Ascending aorta (tissue), 2 donors: Measurements from ENCODE around the gene STMN1. TPM values are rescaled to one million over a fixed set of nuclear protein-coding genes. Genes with fewer than 3 reads are reported as not detected.

Experiments used
- DNase-seq, 2 donors: peaks; one replicate each; pipeline ENCODE4 v3.0.0-alpha.2; 2019; ENCODE audit warnings: low spot score in 2 of 2
- H3K27ac ChIP-seq, 2 donors: fragments of 200-600 bp; sonication (generic); one replicate each; pipeline ENCODE4 v1.5.1; 2016 to 2017; ENCODE audit warnings: mild to moderate bottlenecking in 1 of 2
- H3K27me3 ChIP-seq: fragments of 200-600 bp; sonication (generic); one replicate; pipeline ENCODE4 v1.5.1; 2017
- H3K36me3 ChIP-seq, 2 donors: fragments of 200-600 bp; sonication (generic); one replicate each; pipeline ENCODE4 v1.5.1; 2016
- H3K4me1 ChIP-seq, 2 donors: fragments of 200-600 bp; sonication (generic); one replicate each; pipeline ENCODE4 v1.5.1; 2016 to 2017; ENCODE audit warnings: mild to moderate bottlenecking in 1 of 2
- H3K4me3 ChIP-seq, 2 donors: fragments of 200-600 bp; sonication (generic); one replicate each; pipeline ENCODE4 v1.5.1; 2016 to 2017; ENCODE audit warnings: mild to moderate bottlenecking in 1 of 2
- H3K9me3 ChIP-seq, 2 donors: fragments of 200-600 bp; sonication (generic); one replicate each; pipeline ENCODE4 v1.5.1; 2016
- CTCF ChIP-seq, 3 experiments: fragments of 200-600 bp in 2 of 3; fragments of 450-650 bp in 1 of 3; sonication (generic) in 2 of 3; IDR thresholded peaks; one replicate each; pipeline ENCODE4 v1.5.1; 2016 to 2019; ENCODE audit warnings: antibody characterized with exemption in 3 of 3, mild to moderate bottlenecking in 1 of 3, moderate library complexity in 1 of 3
- intact Hi-C: fragments of 100-400 bp; cut with DNase I; formaldehyde crosslinking; loops from one replicate; pipeline ENCODE4 v1.15.1; 2023
- total RNA-seq: library from RNA; depleted of rRNA; stranded (reverse); fragments of >200 nt; gene quantifications from one replicate; pipeline ENCODE4 v1.1.0, GENCODE V29; 2016

STMN1 gene
- total RNA-seq, 1 donor from 2014 or later = 16.8 TPM

DNA sequence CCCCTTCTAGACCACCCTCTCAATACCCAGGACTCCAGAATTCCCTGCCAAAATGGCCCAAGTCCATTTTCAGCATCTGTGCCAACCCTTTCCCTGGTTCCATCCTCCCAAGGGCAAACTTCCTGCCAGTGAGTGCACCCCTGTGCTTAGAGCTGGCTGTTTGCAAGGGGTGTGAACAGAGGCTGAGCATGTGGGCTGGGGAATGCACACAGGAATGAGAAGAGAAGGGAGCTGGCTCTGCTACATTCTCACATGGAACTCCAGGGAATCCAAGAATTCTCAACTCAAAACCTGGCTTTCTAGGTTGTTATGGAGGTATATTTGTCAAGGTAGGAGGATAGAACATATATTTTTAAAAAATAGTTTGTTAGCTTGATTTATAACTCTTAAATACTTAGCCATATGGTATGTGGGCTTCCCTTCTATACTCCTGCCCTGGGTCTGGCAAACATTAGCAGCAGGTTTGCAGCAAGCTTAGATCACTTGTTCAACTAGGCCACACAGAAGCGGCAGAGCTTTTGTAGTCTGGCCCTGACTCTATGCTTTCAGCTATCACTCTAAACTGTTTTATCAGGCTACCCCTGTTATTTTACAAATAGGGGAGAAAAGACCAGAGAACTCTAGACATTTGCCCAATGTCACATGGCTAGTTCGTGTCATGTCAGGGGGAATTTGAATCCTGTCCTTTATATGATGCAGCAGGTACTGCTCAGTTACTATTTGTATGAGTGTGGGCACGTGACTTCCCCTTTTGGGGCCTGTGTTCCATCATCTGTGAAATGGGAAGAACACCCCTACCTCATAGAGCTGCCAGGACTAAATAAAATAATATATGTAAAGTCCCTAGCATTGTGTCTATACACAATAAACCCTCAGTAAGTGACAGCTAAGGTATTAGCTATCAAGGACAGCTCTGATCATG, 8.1 kb upstream of the STMN1 start:
- Histone ChIP-seq H3K36me3 (no peaks in the 10 kb centered on the region), H3K4me1 (no peaks in the 10 kb centered on the region), H3K4me3 (no peak overlapping the region), H3K27ac (no peak overlapping the region), H3K27me3 (no peaks in the 10 kb centered on the region), H3K9me3 (no peaks in the 10 kb centered on the region)
- no peak for TF ChIP-seq CTCF (IDR thresholded peaks at IDR 0.05)
- intact Hi-C loops = no loop called here
- DNase-seq = no peak

- Histone ChIP-seq H3K4me3 (no peak overlapping the region), H3K4me1 (no peaks in the 10 kb centered on the region)
These were observed 7.0 kb upstream of the STMN1 start for GRCh38 chr1:25913206-25913605.

GRCh38 chr1:25912076-25912831, 6.0 kb upstream of the STMN1 start:
- DNase-seq = no peak
- H3K36me3 ChIP-seq = no peaks in the 10 kb centered on the region
- no peaks in the 10 kb centered on the region for H3K4me1 ChIP-seq
- TF ChIP-seq CTCF (IDR thresholded peaks at IDR 0.05) = no peak
- H3K27me3 ChIP-seq = no peaks in the 10 kb centered on the region
- H3K4me3 ChIP-seq = no peak overlapping the region
- H3K27ac ChIP-seq = no peak overlapping the region
- H3K9me3 ChIP-seq = no peaks in the 10 kb centered on the region
- intact Hi-C loops = no loop called here

More at GRCh38 chr1:25913206-25913605, 7.0 kb upstream of the STMN1 start:
- H3K27ac ChIP-seq = no peak overlapping the region
- intact Hi-C loops = no loop called here
- no peaks in the 10 kb centered on the region for H3K36me3 ChIP-seq
- no peak for DNase-seq
- H3K27me3 ChIP-seq = no peaks in the 10 kb centered on the region
- H3K9me3 ChIP-seq = no peaks in the 10 kb centered on the region
- TF ChIP-seq CTCF (IDR thresholded peaks at IDR 0.05) = no peak

DNA sequence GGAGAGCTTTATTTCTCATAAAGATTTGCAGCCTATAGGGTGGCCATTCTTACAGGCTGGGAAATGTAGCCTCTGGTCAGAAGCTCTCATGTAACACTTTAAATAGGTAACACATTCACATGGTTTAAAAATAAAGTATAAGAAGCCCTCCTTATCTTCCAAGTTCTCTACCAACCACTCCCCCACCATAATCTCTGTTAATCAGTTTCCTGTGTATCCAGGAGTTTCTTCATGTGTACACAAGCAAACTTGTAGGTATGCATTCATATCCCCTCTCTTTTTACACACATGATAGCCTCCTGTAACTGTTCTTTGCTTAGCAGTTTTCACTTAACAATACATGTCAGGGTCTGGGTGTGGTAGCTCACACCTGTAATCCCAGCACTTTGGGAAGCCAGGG, 4.9 kb upstream of the STMN1 start:
- no peak for TF ChIP-seq CTCF (IDR thresholded peaks at IDR 0.05)
- intact Hi-C loops = no loop called here
- no peak overlapping the region for H3K27ac ChIP-seq
- H3K4me3 ChIP-seq = no peak overlapping the region
- peaks cover 0 to 5% of the 10 kb centered on the region in 2 donors for H3K4me1 ChIP-seq
- H3K27me3 ChIP-seq = no peaks in the 10 kb centered on the region
- H3K36me3 ChIP-seq = no peaks in the 10 kb centered on the region
- H3K9me3 ChIP-seq = no peaks in the 10 kb centered on the region
- DNase-seq = no peak

- DNase-seq = no peak
- no peak overlapping the region for H3K27ac ChIP-seq
- H3K9me3 ChIP-seq = no peaks in the 10 kb centered on the region
- H3K4me1 ChIP-seq = peaks cover 0 to 11% of the 10 kb centered on the region in 2 donors
- H3K36me3 ChIP-seq = no peaks in the 10 kb centered on the region
- no peaks in the 10 kb centered on the region for H3K27me3 ChIP-seq
- intact Hi-C loops = loop anchor here (5.0 to 10.0 kb wide), 3 partner anchors 258 to 674 kb away; partner anchors contain the start of genes C1orf232, CEP85, SYF2 and ZNF593
- no peak for TF ChIP-seq CTCF (IDR thresholded peaks at IDR 0.05)
- no peak overlapping the region for H3K4me3 ChIP-seq
These were observed 2.8 kb upstream of the STMN1 start for GRCh38 chr1:25909040-25909439.
